ENCODE results near the gene GLB1L3. TPM values are rescaled to one million over a fixed set of nuclear protein-coding genes. Genes with fewer than 3 reads are reported as not detected.
"Not testable (repeated sequence)": the region's sequence is repeated elsewhere in the genome, so short reads cannot be mapped to it uniquely, and the experiment has no call there.

Gene GLB1L3
- total RNA-seq, 4 donors from 2014 or later = 5.1 to 6.1 (median 5.9) TPM

- 84% methylated on average over 11 of the region's 11 CpGs for WGBS
- TF ChIP-seq POLR2A (IDR thresholded peaks at IDR 0.05) (no peak), CTCF (IDR thresholded peaks at IDR 0.05) (no peak), EP300 (IDR thresholded peaks at IDR 0.05) (no peak), POLR2AphosphoS5 (IDR thresholded peaks at IDR 0.05) (no peak)
- Histone ChIP-seq H3K36me3 (no peaks in the 10 kb centered on the region), H3K27me3 (no peaks in the 10 kb centered on the region), H3K4me3 (no peak overlapping the region), H3K9me3 (no peaks in the 10 kb centered on the region), H3K27ac (no peak overlapping the region), H3K4me1 (no peaks in the 10 kb centered on the region)
- no peak for DNase-seq (ENCODE audit: low spot score in 2 of 2)
Measured at GRCh38 chr11:134340354-134340964, 64.3 kb downstream of the GLB1L3 start.

- Histone ChIP-seq H3K9me3 (no peaks in the 10 kb centered on the region), H3K4me1 (no peaks in the 10 kb centered on the region), H3K27ac (no peak overlapping the region), H3K36me3 (no peaks in the 10 kb centered on the region), H3K4me3 (no peak overlapping the region), H3K27me3 (no peaks in the 10 kb centered on the region)
- TF ChIP-seq CTCF (IDR thresholded peaks at IDR 0.05) = no peak
- no peak for TF ChIP-seq POLR2A (IDR thresholded peaks at IDR 0.05)
- TF ChIP-seq POLR2AphosphoS5 (IDR thresholded peaks at IDR 0.05) = no peak
- no peak for TF ChIP-seq EP300 (IDR thresholded peaks at IDR 0.05)
- 92% methylated on average over 30 of the region's 68 CpGs for WGBS
- peak in 1 of 2 donors; percentile 54 for DNase-seq (ENCODE audit: low spot score in 2 of 2)
Measured at GRCh38 chr11:134341805-134342571, 65.8 kb downstream of the GLB1L3 start.

GRCh38 chr11:134342572-134343340 lies 66.6 kb downstream of the GLB1L3 start:
- Histone ChIP-seq H3K27ac (no peak overlapping the region), H3K36me3 (no peaks in the 10 kb centered on the region), H3K4me1 (no peaks in the 10 kb centered on the region), H3K9me3 (no peaks in the 10 kb centered on the region), H3K4me3 (no peak overlapping the region), H3K27me3 (no peaks in the 10 kb centered on the region)
- DNase-seq (ENCODE audit: low spot score in 2 of 2) = peak in 1 of 2 donors; percentile 50
- TF ChIP-seq CTCF (IDR thresholded peaks at IDR 0.05) (no peak), POLR2A (IDR thresholded peaks at IDR 0.05) (no peak), EP300 (IDR thresholded peaks at IDR 0.05) (no peak), POLR2AphosphoS5 (IDR thresholded peaks at IDR 0.05) (no peak)
- WGBS = 92% methylated on average over 27 of the region's 30 CpGs

- no peaks in the 10 kb centered on the region for H3K4me1 ChIP-seq
- no peaks in the 10 kb centered on the region for H3K27me3 ChIP-seq
- H3K4me3 ChIP-seq = no peak overlapping the region
- no peaks in the 10 kb centered on the region for H3K36me3 ChIP-seq
- DNase-seq (ENCODE audit: low spot score in 2 of 2) = peak in 1 of 2 donors; percentile 21
- H3K27ac ChIP-seq = no peak overlapping the region
- no peaks in the 10 kb centered on the region for H3K9me3 ChIP-seq
- TF ChIP-seq CTCF (IDR thresholded peaks at IDR 0.05) = no peak
- TF ChIP-seq EP300 (IDR thresholded peaks at IDR 0.05) = no peak
- TF ChIP-seq POLR2AphosphoS5 (IDR thresholded peaks at IDR 0.05) = no peak
- TF ChIP-seq POLR2A (IDR thresholded peaks at IDR 0.05) = no peak
- 90% methylated on average over 14 of the region's 15 CpGs for WGBS
Measured at GRCh38 chr11:134343646-134344045, 67.5 kb downstream of the GLB1L3 start.

- not testable (repeated sequence) for H3K9me3 ChIP-seq, H3K4me3 ChIP-seq, H3K4me1 ChIP-seq, H3K27ac ChIP-seq, H3K27me3 ChIP-seq, H3K36me3 ChIP-seq
- WGBS = no CpG with 5 or more reads among the region's 28 CpGs
- peak; percentile 38 to 68 for DNase-seq (ENCODE audit: low spot score in 2 of 2)
Measured at GRCh38 chr11:134344497-134345236, 68.5 kb downstream of the GLB1L3 start.
